ENCODE results near the gene N4BP2L2. TPM values are rescaled to one million over a fixed set of nuclear protein-coding genes. Genes with fewer than 3 reads are reported as not detected.

Gene N4BP2L2
- polyA plus RNA-seq, 1 donor from 2014 or later: 317 TPM

DNA sequence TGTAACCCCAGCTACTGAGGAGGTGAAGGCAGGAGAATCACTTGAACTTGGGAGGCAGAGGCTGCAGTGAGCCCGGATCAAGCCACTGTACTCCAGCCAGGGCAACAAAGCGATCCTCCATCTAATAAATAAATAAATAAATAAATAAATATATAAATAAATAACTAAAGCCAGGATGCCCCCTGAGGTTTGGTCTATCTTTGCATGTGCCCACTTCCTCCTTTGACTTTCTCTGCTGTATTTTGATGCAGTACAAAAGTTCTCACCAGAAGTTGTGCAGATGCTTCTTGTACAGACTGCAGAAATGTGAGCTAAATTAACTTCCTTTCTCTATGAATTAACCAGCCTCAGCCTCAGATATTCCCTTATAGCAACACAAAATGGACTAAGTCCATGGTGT, 6.5 kb upstream of the N4BP2L2 start:
- Histone ChIP-seq H3K36me3 (ENCODE audit: insufficient read depth, low read length) (no peaks in the 10 kb centered on the region), H3K27me3 (ENCODE audit: insufficient read depth, low read depth, low read length) (no peaks in the 10 kb centered on the region), H3K4me2 (ENCODE audit: low read length) (no peak overlapping the region), H3K9ac (ENCODE audit: low read length) (no peak overlapping the region), H3K9me3 (ENCODE audit: low read length) (no peaks in the 10 kb centered on the region), H3K4me3 (ENCODE audit: low read length) (no peak overlapping the region), H3K27ac (ENCODE audit: low read length) (no peak overlapping the region), H3F3A (ENCODE audit: insufficient read depth, low read length, poor library complexity, severe bottlenecking) (no peaks in the 10 kb centered on the region), H4K20me1 (ENCODE audit: insufficient read depth) (no peaks in the 10 kb centered on the region), H3K9me2 (ENCODE audit: insufficient read depth, low read length) (no peaks in the 10 kb centered on the region), H2AFZ (ENCODE audit: low read depth, low read length) (no peak overlapping the region), H3K79me2 (replicated peaks; ENCODE audit: insufficient read depth, low read length) (no peaks in the 10 kb centered on the region)
- no peak for TF ChIP-seq CTCF (IDR thresholded peaks at IDR 0.05; ENCODE audit: poor library complexity, severe bottlenecking)
- TF ChIP-seq RAD21 (conservative IDR thresholded peaks at IDR 0.05): no peak
- TF ChIP-seq, protein P1, sequence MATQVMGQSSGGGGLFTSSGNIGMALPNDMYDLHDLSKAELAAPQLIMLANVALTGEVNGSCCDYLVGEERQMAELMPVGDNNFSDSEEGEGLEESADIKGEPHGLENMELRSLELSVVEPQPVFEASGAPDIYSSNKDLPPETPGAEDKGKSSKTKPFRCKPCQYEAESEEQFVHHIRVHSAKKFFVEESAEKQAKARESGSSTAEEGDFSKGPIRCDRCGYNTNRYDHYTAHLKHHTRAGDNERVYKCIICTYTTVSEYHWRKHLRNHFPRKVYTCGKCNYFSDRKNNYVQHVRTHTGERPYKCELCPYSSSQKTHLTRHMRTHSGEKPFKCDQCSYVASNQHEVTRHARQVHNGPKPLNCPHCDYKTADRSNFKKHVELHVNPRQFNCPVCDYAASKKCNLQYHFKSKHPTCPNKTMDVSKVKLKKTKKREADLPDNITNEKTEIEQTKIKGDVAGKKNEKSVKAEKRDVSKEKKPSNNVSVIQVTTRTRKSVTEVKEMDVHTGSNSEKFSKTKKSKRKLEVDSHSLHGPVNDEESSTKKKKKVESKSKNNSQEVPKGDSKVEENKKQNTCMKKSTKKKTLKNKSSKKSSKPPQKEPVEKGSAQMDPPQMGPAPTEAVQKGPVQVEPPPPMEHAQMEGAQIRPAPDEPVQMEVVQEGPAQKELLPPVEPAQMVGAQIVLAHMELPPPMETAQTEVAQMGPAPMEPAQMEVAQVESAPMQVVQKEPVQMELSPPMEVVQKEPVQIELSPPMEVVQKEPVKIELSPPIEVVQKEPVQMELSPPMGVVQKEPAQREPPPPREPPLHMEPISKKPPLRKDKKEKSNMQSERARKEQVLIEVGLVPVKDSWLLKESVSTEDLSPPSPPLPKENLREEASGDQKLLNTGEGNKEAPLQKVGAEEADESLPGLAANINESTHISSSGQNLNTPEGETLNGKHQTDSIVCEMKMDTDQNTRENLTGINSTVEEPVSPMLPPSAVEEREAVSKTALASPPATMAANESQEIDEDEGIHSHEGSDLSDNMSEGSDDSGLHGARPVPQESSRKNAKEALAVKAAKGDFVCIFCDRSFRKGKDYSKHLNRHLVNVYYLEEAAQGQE (IDR thresholded peaks at IDR 0.05; ENCODE audit: borderline replicate concordance): no peak
- TF ChIP-seq EZH2 (IDR thresholded peaks at IDR 0.05; ENCODE audit: borderline replicate concordance, insufficient read depth, low read length, poor library complexity, severe bottlenecking): no peak
- TF ChIP-seq MXI1 (conservative IDR thresholded peaks at IDR 0.05; ENCODE audit: poor library complexity, severe bottlenecking): no peak
- TF ChIP-seq EP300 (conservative IDR thresholded peaks at IDR 0.05; ENCODE audit: poor library complexity, severe bottlenecking): no peak
- no peak for TF ChIP-seq SMC3 (conservative IDR thresholded peaks at IDR 0.05; ENCODE audit: poor library complexity)

GRCh38 chr13:32542221-32542620, 3.6 kb upstream of the N4BP2L2 start:
- Histone ChIP-seq H4K20me1 (ENCODE audit: insufficient read depth) (no peaks in the 10 kb centered on the region), H3K9me3 (ENCODE audit: low read length) (no peaks in the 10 kb centered on the region), H3K9me2 (ENCODE audit: insufficient read depth, low read length) (no peaks in the 10 kb centered on the region), H2AFZ (ENCODE audit: low read depth, low read length) (no peak overlapping the region), H3K9ac (ENCODE audit: low read length) (no peak overlapping the region), H3F3A (ENCODE audit: insufficient read depth, low read length, poor library complexity, severe bottlenecking) (no peaks in the 10 kb centered on the region), H3K36me3 (ENCODE audit: insufficient read depth, low read length) (no peaks in the 10 kb centered on the region), H3K79me2 (replicated peaks; ENCODE audit: insufficient read depth, low read length) (peaks cover 8% of the 10 kb centered on the region), H3K27me3 (ENCODE audit: insufficient read depth, low read depth, low read length) (no peaks in the 10 kb centered on the region), H3K4me3 (ENCODE audit: low read length) (no peak overlapping the region), H3K27ac (ENCODE audit: low read length) (no peak overlapping the region), H3K4me2 (ENCODE audit: low read length) (no peak overlapping the region)
- no peak for TF ChIP-seq RAD21 (conservative IDR thresholded peaks at IDR 0.05)
- no peak for TF ChIP-seq EP300 (conservative IDR thresholded peaks at IDR 0.05; ENCODE audit: poor library complexity, severe bottlenecking)
- TF ChIP-seq SMC3 (conservative IDR thresholded peaks at IDR 0.05; ENCODE audit: poor library complexity): no peak
- TF ChIP-seq EZH2 (IDR thresholded peaks at IDR 0.05; ENCODE audit: borderline replicate concordance, insufficient read depth, low read length, poor library complexity, severe bottlenecking): no peak
- TF ChIP-seq POLR2AphosphoS5 (IDR thresholded peaks at IDR 0.05): no peak
- TF ChIP-seq, protein P1 (IDR thresholded peaks at IDR 0.05; ENCODE audit: borderline replicate concordance): no peak
- TF ChIP-seq CTCF (IDR thresholded peaks at IDR 0.05; ENCODE audit: poor library complexity, severe bottlenecking): no peak
- TF ChIP-seq MXI1 (conservative IDR thresholded peaks at IDR 0.05; ENCODE audit: poor library complexity, severe bottlenecking): no peak
- no peak for TF ChIP-seq TAF1 (IDR thresholded peaks at IDR 0.05; ENCODE audit: low read depth)

All from neural cell (in vitro differentiated cells).